Chondrocyte (in vitro differentiated cells): Measurements from ENCODE around the gene GIT1. TPM values are rescaled to one million over a fixed set of nuclear protein-coding genes. Genes with fewer than 3 reads are reported as not detected.

Experiments
- DNase-seq: peaks from one replicate; pipeline ENCODE4 v3.0.0; 2021; ENCODE audit warnings: mixed read lengths, low spot score
- H3K27ac Mint-ChIP-seq: one replicate; pipeline ENCODE4 v1.8.0; 2021; ENCODE audit warnings: mild to moderate bottlenecking, moderate library complexity, mixed read lengths; ENCODE audit not compliant: unreplicated experiment
- H3K27me3 Mint-ChIP-seq: 2 replicates; pipeline ENCODE4 v1.8.0; 2021; ENCODE audit warnings: low read depth, mixed read lengths
- H3K36me3 Mint-ChIP-seq: 2 replicates; pipeline ENCODE4 v1.8.0; 2021; ENCODE audit warnings: low read depth, mixed read lengths
- H3K4me1 Mint-ChIP-seq: 2 replicates; pipeline ENCODE4 v1.8.0; 2021; ENCODE audit warnings: low read depth, mild to moderate bottlenecking, mixed read lengths
- H3K4me3 Mint-ChIP-seq: one replicate; pipeline ENCODE4 v1.8.0; 2021; ENCODE audit warnings: mild to moderate bottlenecking, moderate library complexity, mixed read lengths; ENCODE audit not compliant: unreplicated experiment
- H3K9me3 Mint-ChIP-seq: 2 replicates; pipeline ENCODE4 v1.8.0; 2021; ENCODE audit warnings: low read depth, mixed read lengths
- CTCF ChIP-seq: fragments of 200-600 bp; sonication (generic); IDR thresholded peaks from 2 replicates; pipeline ENCODE4 v1.5.0; 2021; ENCODE audit warnings: antibody characterized with exemption, mild to moderate bottlenecking, moderate library complexity
- total RNA-seq: library from RNA; stranded (reverse); gene quantifications from 3 replicates; pipeline ENCODE4 v1.2.1, GENCODE V29; 2021

The GIT1 gene
- total RNA-seq, 1 donor from 2014 or later: 37.7 TPM

- no peaks in the 10 kb centered on the region for H3K9me3 Mint-ChIP-seq
- no peak overlapping the region for H3K4me3 Mint-ChIP-seq
- no peak for DNase-seq
- no peaks in the 10 kb centered on the region for H3K27me3 Mint-ChIP-seq
- H3K36me3 Mint-ChIP-seq: peaks cover 16% of the 10 kb centered on the region
- no peak for TF ChIP-seq CTCF
- H3K27ac Mint-ChIP-seq: no peak overlapping the region
- peaks cover 10% of the 10 kb centered on the region for H3K4me1 Mint-ChIP-seq
Measured at GRCh38 chr17:29576214-29577000, 13.0 kb downstream of the GIT1 start.

DNA sequence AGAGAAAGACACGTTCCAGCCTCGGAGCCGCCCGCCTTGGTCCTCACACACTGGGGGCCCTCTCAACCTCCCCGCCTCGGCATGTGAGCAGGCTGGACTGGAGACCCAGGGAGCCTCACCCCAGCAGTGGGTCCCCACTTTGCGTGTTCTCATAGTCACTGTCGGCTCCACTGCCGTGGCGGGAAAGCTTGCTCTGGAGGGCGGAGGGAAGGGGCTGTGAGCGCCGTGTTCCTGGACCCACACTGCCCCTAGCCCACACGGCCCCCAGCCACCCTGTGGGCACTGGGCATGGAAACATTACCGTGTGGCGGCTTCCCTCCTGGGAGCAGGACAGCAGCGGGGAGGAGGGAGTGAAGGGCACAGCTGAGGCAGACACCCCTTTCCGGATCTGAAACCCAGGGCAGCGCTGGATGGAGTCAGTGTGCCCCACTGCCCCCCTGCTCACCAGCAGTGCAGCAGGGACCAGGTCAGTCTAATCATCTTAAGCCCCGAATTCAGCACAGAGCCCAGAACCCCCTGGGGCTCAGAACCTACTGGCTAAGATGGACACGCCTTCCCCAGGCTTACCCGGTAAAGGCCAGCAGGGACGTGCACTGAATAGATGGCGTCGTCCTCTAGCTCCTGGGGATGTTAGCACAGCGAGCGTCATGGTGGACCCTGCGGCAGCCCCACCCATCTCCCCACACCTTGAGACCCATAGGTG lies 13.8 kb downstream of the GIT1 start:
- TF ChIP-seq CTCF: no peak
- peaks cover 17% of the 10 kb centered on the region for H3K36me3 Mint-ChIP-seq
- H3K9me3 Mint-ChIP-seq: no peaks in the 10 kb centered on the region
- no peaks in the 10 kb centered on the region for H3K27me3 Mint-ChIP-seq
- peak; percentile 78 for DNase-seq
- no peak overlapping the region for H3K27ac Mint-ChIP-seq
- H3K4me3 Mint-ChIP-seq: no peak overlapping the region
- peaks cover 16% of the 10 kb centered on the region for H3K4me1 Mint-ChIP-seq

DNA sequence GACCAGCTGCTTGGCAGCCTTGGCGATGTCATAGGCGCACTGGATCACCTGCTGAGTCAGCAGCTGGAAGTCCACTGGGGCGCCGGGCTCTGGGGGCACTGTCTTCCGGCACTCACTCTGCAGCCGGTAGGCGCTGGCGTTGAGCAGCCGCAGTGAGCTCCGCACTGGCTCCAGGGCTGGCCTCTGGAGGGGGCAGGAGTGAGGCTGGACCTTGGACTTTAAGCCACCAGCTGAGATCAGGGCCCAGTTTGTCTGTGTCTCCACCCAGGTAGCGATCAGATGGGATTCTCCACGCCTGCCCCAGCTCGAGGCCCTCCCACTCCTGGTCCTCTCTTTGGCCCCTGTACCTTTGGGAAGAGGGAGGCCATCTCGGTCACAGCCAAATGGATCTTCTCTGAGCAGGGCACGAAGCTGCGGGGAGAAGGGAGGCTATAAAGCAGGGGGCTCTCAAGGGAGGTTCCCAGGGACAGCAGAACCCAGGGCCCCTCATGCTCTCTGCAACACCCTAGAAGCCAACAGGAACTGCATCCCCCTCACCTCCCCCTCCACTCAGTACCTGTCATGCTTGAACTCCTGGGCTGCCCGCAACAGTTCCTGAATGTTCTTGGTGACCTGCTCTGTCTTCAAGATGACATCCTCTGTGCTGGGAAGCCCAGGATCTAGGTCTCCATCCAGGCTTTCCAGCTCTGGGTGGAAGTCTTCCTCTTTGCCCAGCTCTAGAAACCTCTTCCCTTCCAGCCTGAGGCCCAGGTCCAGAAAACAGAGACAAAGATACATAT lies 14.5 kb downstream of the GIT1 start:
- Mint-ChIP-seq H3K4me3 (no peak overlapping the region), H3K27ac (no peak overlapping the region), H3K36me3 (peaks cover 17% of the 10 kb centered on the region), H3K4me1 (peaks cover 15% of the 10 kb centered on the region), H3K9me3 (no peaks in the 10 kb centered on the region), H3K27me3 (no peaks in the 10 kb centered on the region)
- TF ChIP-seq CTCF: no peak
- DNase-seq: peak; percentile 90

DNA sequence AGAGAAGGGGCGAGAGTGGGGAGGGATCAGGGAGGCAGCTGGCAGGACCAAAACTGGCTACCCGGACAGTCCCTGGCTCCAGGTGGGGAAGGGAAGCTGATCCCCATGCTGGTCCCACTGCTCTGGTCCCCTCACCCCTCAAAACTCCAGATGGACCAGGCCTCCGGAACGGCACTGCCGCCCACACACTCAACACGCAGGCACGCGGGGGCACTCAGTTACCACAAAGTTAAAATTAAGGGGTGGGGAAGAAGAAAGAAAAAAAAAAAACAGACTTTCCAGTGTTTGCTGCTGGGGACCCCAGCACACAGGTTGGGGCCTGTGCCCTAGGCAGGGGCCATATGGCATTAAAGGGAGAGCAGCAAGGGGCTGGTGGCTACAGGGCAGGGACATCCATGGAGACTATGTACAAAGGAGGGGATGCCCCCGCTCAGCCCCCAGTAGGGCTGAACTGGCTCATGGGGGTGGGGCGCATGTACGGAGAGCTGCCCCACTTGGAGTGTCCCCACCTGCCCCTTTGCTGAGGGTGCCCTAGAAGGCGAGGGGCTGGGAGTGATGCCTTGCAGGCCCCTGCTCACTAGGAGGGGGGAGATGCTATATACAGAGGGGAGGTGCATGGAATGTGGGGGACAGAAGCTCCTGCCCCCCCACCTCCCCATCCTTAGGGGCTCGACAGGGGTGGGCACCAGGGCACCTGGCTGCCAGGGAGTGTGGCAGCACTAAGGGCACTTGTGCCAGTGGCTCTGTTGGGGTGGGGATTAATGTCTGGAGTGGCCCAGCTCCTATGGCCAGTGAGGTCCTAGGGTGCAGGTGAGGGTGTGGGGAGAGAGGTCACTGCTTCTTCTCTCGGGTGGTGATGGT lies 15.3 kb downstream of the GIT1 start:
- no peak for TF ChIP-seq CTCF
- peaks cover 21% of the 10 kb centered on the region for H3K4me1 Mint-ChIP-seq
- peak; percentile 81 for DNase-seq
- no peak overlapping the region for H3K27ac Mint-ChIP-seq
- no peaks in the 10 kb centered on the region for H3K9me3 Mint-ChIP-seq
- H3K4me3 Mint-ChIP-seq: no peak overlapping the region
- H3K36me3 Mint-ChIP-seq: peaks cover 16% of the 10 kb centered on the region
- H3K27me3 Mint-ChIP-seq: no peaks in the 10 kb centered on the region
